HFF-Myc (cell line): ENCODE results near the gene NAV2.

ENCODE experiments used
- DNase-seq: peaks from one replicate; pipeline ENCODE4 v3.0.0-alpha.2; 2011; ENCODE audit warnings: low read depth; ENCODE audit errors: extremely low read depth
- H3K4me3 ChIP-seq: replicated peaks from 2 replicates; pipeline ENCODE4 v1.5.1; 2011; ENCODE audit warnings: low read depth, mild to moderate bottlenecking, control low read depth, low read length
- TF ChIP-seq, protein P1 (sequence below): IDR thresholded peaks from 2 replicates; pipeline ENCODE4 v1.5.1; 2012; ENCODE audit warnings: mild to moderate bottlenecking, low read depth, low read length, control low read depth; ENCODE audit errors: missing control alignments

NAV2 gene

DNA sequence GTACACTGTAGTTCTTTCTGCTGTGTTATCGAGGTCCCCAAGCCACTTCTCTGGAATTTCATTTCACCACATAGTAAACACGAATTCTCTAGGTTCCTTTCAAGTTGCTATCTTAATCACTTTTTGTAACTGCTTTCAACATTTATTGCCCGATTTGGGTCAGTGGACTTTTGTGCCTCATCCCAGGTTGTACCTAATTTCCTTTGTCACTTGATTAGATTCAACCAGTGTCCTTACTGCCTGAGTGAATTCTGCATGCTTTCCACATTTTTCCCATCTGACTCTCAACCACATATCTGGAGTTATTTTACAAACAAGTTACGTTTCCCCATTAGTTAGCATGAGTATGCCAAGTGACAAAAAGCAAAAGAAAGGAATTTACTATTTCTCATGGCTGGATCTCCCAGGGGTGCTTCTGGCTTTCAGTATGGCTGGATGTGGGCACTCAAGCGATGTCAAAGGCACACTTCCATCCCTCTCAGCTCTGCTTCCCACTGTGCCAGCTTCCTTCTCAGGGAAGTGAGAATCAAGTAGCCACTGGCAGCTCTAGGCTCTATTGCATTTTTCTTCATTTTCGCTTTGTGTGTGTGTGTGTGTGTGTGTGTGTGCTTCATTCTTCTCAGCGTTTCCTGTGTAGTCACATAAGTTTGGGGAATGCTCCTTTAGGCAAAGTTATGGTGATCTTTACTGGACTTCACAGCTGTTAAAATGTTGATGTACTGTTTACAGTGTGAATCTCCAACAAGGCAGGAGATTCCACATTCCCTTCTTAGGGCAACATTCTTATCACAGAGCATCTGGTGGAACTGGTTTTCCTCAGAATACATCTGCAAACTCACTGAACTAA, 318.7 kb downstream of the NAV2 start:
- no peak for DNase-seq
- TF ChIP-seq, protein P1, sequence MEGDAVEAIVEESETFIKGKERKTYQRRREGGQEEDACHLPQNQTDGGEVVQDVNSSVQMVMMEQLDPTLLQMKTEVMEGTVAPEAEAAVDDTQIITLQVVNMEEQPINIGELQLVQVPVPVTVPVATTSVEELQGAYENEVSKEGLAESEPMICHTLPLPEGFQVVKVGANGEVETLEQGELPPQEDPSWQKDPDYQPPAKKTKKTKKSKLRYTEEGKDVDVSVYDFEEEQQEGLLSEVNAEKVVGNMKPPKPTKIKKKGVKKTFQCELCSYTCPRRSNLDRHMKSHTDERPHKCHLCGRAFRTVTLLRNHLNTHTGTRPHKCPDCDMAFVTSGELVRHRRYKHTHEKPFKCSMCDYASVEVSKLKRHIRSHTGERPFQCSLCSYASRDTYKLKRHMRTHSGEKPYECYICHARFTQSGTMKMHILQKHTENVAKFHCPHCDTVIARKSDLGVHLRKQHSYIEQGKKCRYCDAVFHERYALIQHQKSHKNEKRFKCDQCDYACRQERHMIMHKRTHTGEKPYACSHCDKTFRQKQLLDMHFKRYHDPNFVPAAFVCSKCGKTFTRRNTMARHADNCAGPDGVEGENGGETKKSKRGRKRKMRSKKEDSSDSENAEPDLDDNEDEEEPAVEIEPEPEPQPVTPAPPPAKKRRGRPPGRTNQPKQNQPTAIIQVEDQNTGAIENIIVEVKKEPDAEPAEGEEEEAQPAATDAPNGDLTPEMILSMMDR, result no peak
- H3K4me3 ChIP-seq, result no peak overlapping the region

DNA sequence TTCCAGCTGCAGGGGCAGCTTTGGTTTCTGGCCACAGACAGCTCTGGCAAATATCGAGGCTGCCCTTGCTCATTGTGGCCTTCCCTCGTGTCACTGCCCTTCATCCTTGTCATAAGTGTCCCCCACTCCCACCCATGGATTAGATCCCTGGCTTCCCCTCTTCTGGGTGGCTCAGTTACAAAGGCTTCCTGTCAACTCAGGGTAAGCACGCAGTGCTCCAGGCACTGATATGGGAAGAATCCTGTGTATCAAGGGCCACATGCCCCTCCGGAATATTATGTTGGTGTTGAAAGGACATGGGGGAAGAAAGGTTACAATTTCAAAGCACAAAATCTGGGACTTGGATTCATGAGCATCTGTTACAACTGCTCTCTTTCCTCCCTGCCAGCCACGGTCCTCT, 319.5 kb downstream of the NAV2 start:
- TF ChIP-seq, protein P1, result no peak
- DNase-seq, result no peak
- H3K4me3 ChIP-seq, result no peak overlapping the region

DNA sequence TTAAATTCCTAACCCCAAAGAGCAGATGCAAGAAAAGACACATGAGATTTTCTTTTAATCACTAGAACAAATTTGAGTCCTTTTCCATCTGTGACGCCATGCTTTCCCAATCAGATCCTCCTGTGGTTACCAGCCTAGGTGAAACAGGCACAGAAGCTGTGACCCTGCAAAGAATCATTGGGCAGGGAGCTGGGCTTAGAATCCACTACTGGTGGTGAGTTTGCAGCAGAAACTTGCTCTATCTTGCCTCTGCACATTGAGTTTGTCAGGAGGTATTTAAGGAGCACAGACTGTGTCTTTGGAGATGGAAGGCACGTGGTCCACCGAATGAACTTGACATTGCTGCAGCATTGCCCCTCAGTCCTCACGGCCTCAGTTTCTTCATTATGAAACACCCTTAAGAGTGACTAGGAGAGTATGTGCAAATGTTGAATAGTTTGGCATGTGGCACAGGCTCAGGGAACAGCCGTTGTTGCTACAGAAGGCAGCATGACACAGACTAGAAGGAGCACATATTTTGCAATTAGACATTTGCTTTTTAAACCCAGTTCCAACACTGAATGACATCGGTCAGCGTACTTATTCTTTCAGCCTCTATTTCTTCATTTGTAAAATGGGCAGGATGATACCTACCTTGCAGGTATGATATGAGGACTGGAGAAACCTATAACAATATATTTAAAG, 320.1 kb downstream of the NAV2 start:
- no peak overlapping the region for H3K4me3 ChIP-seq
- DNase-seq, result no peak
- TF ChIP-seq, protein P1, result no peak

DNA sequence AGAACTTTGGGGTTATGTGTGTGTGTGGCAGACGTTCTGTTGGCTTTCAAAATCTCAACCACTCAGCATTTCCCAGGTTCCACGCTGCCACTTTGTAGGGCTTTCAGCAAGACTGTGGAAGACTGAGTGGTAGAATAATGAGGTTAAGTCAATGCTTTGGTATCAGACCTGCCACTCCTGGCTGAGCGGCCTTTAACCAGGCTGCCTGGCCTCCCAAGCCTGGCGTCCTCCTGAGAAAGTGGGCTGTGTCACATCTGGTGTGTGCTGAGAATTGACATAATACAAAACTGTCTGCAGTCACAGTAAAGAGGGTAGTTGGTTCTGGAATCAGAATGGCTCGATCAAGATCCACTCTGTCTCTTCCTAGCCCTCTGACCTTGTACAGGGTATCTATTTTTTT, 321.2 kb downstream of the NAV2 start:
- H3K4me3 ChIP-seq, result no peak overlapping the region
- TF ChIP-seq, protein P1, result no peak
- DNase-seq, result no peak

DNA sequence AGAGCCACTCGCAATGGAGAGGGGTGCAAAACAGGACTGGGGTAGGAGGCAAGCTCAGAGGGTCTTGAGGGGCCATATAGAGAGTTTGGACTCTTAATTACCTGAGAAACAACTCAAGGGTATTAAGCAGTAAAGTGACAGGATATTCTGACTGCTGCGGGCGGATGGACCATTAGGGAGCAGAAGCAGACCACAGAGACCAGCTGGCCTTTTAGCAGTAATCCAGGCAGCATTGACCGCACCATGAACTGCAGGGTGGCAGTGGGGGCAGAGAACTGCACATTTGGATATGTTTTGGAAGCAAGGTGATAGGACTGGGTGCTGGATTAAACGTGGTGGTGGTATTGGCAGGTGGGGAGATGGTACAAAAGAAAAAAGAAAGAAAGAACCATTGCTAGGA, 322.3 kb downstream of the NAV2 start:
- TF ChIP-seq, protein P1, result no peak
- H3K4me3 ChIP-seq, result no peak overlapping the region
- no peak for DNase-seq

DNA sequence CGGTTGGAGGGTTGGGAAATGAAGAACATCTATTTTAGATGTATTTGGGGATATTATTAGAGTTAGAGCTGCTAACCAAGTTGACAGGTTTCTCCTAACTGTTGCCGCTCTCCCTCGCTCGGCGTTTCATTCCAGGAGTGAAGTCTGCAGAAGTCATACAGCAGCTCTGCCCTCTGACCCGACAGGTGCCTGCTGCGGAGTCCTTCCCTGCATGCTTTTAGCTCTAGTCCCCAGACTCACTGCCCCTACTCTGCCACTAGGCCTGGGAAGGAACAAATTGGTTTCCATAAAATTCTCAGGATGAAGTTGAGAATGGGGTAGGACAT, 322.7 kb downstream of the NAV2 start:
- DNase-seq, result no peak
- no peak overlapping the region for H3K4me3 ChIP-seq
- TF ChIP-seq, protein P1, result no peak
